Measurements from ENCODE around the gene SEMA6D.

Gene SEMA6D

GRCh38 chr15:47717036-47717612, at the start of gene SEMA6D:
TSS of gene SEMA6D (plus strand) at chr15:47717505. CDS start at chr15:47759799, 42,294 bp downstream.
- DNase-seq = peak; percentile 84

- DNase-seq = peak; percentile 48
Observed at GRCh38 chr15:47669221-47669620, 48.1 kb upstream of the SEMA6D start.

GRCh38 chr15:47670365-47670764, 46.9 kb upstream of the SEMA6D start:
- no peak for DNase-seq

- DNase-seq = no peak
Observed at GRCh38 chr15:47673232-47673761, 44.0 kb upstream of the SEMA6D start.

- DNase-seq = peak; percentile 89
Observed at GRCh38 chr15:47674586-47675232, 42.6 kb upstream of the SEMA6D start.

- peak; percentile 7 for DNase-seq
Observed at GRCh38 chr15:47675735-47676134, 41.6 kb upstream of the SEMA6D start.

- DNase-seq = no peak
Observed at GRCh38 chr15:47678040-47678439, 39.3 kb upstream of the SEMA6D start.

GRCh38 chr15:47682661-47683060, 34.6 kb upstream of the SEMA6D start:
- DNase-seq = no peak

GRCh38 chr15:47685141-47685870, 32.0 kb upstream of the SEMA6D start:
- DNase-seq = no peak

- no peak for DNase-seq
Observed at GRCh38 chr15:47688573-47689086, 28.7 kb upstream of the SEMA6D start.

GRCh38 chr15:47689660-47690059, 27.6 kb upstream of the SEMA6D start:
- no peak for DNase-seq

- no peak for DNase-seq
Observed at GRCh38 chr15:47691882-47692281, 25.4 kb upstream of the SEMA6D start.

- no peak for DNase-seq
Observed at GRCh38 chr15:47696351-47696750, 21.0 kb upstream of the SEMA6D start.

GRCh38 chr15:47705281-47705997, 11.9 kb upstream of the SEMA6D start:
- DNase-seq = no peak

- DNase-seq = no peak
Observed at GRCh38 chr15:47707391-47707790, 9.9 kb upstream of the SEMA6D start.

- no peak for DNase-seq
Observed at GRCh38 chr15:47708161-47708980, 8.9 kb upstream of the SEMA6D start.

- peak; percentile 8 for DNase-seq
Observed at GRCh38 chr15:47711655-47712054, 5.7 kb upstream of the SEMA6D start.

GRCh38 chr15:47715402-47715801, 1.9 kb upstream of the SEMA6D start:
- no peak for DNase-seq

GRCh38 chr15:47715856-47716445, 1.4 kb upstream of the SEMA6D start:
- DNase-seq = peak; percentile 26

GRCh38 chr15:47716516-47716915, 789 bp upstream of the SEMA6D start:
- no peak for DNase-seq

Data from NCI-H345 (cell line).